ENCODE data around the gene CD9.

DNA sequence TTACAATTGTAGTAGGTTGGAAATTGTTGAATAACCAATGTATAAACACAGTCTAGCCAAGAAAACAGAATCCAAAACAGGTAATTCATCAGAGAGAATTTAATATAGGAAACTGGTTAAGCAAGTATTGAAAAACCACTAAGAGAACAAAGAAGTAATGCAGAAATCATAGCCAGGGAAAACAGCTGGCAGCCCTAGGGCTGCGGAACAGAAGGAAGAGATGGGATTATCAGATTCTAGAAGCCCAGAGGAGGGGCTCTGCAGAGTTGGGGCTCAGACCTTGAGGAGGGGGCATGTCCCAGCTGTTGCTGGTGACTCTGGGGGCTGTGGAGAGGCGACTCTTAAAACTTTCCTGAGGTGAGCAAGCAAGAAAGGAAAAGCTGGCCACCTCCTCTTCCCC is 49.4 kb downstream of the CD9 start:
- TF ChIP-seq, protein P1, sequence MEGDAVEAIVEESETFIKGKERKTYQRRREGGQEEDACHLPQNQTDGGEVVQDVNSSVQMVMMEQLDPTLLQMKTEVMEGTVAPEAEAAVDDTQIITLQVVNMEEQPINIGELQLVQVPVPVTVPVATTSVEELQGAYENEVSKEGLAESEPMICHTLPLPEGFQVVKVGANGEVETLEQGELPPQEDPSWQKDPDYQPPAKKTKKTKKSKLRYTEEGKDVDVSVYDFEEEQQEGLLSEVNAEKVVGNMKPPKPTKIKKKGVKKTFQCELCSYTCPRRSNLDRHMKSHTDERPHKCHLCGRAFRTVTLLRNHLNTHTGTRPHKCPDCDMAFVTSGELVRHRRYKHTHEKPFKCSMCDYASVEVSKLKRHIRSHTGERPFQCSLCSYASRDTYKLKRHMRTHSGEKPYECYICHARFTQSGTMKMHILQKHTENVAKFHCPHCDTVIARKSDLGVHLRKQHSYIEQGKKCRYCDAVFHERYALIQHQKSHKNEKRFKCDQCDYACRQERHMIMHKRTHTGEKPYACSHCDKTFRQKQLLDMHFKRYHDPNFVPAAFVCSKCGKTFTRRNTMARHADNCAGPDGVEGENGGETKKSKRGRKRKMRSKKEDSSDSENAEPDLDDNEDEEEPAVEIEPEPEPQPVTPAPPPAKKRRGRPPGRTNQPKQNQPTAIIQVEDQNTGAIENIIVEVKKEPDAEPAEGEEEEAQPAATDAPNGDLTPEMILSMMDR (IDR thresholded peaks at IDR 0.05): no peak
- no peak for TF ChIP-seq POLR2A (IDR thresholded peaks at IDR 0.05)

All from esophagus squamous epithelium (tissue), 4 donors.